Measurements from ENCODE around the gene WHRN. TPM values are rescaled to one million over a fixed set of nuclear protein-coding genes. Genes with fewer than 3 reads are reported as not detected.

The WHRN gene
- total RNA-seq, 2 experiments from 2014 or later, result 19.9 to 20.5 TPM

DNA sequence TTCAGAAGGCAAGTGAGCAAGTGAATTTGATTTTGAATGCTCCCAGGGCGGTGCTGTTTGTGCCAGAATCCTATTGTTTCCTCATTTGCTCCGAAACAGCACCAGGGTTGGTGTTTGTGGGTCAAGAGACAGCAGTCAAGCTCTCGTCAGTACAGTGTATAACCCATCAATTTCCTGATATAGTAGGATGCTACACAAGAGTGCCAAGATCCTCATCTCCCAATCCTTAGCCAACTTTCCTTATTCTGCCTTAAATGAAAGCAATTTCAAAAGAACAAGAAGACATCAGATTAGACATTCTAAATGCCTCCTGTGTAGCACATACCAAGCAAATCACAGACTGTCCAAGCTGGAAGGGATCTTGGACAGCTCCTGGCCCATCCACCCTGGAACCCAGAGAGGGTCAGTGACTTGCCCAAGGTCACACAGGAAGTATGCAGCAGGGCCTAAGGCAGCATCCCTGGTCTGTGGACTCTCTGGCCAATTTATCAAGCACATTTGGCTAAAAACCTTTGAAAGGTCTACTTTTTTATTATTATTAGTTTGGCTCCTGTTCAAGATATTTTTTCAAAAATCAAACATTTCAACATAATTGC lies 4.5 kb downstream of the WHRN start:
- DNase-seq (no peak), ATAC-seq (ENCODE audit: poor library complexity) (no peak)
- no peaks in the 10 kb centered on the region for H3K36me3 ChIP-seq (ENCODE audit: insufficient read depth, low read length)
- ChIA-PET POLR2A (no interaction called here), CTCF (interaction anchor here (2.3 kb wide), 1 partner anchor 13 kb away, joined by 7 read pairs; no protein-coding TSS in a partner anchor)
- H3K4me3 ChIP-seq (ENCODE audit: low read length), result no peak overlapping the region
- H3K27me3 Mint-ChIP-seq, result no peaks in the 10 kb centered on the region
- no peaks in the 10 kb centered on the region for H3K9me3 Mint-ChIP-seq
- peaks cover 46% of the 10 kb centered on the region for H3K4me1 Mint-ChIP-seq (ENCODE audit: low read depth)
- H3K9me3 ChIP-seq (ENCODE audit: control insufficient read depth in 1 of 2, insufficient read depth in 1 of 2, low read length in 2 of 2), result peaks cover 0 to 4% of the 10 kb centered on the region in 2 experiments
- intact Hi-C loops (cut with DNase I, micrococcal nuclease), result loop anchor here in 1 of 2 experiments (10.0 kb wide), 1 partner anchor 404 kb away; no protein-coding TSS in a partner anchor
- H3K4me3 Mint-ChIP-seq, result no peak overlapping the region
- no peaks in the 10 kb centered on the region for H3K36me3 Mint-ChIP-seq (ENCODE audit: low read depth)
- H3K27ac ChIP-seq (ENCODE audit: low read depth in 1 of 2, low read length in 2 of 2), result no peak overlapping the region
- H3K27me3 ChIP-seq (ENCODE audit: control insufficient read depth in 1 of 2, insufficient read depth in 2 of 2, low read length in 2 of 2), result no peaks in the 10 kb centered on the region
- TF ChIP-seq, protein P1, sequence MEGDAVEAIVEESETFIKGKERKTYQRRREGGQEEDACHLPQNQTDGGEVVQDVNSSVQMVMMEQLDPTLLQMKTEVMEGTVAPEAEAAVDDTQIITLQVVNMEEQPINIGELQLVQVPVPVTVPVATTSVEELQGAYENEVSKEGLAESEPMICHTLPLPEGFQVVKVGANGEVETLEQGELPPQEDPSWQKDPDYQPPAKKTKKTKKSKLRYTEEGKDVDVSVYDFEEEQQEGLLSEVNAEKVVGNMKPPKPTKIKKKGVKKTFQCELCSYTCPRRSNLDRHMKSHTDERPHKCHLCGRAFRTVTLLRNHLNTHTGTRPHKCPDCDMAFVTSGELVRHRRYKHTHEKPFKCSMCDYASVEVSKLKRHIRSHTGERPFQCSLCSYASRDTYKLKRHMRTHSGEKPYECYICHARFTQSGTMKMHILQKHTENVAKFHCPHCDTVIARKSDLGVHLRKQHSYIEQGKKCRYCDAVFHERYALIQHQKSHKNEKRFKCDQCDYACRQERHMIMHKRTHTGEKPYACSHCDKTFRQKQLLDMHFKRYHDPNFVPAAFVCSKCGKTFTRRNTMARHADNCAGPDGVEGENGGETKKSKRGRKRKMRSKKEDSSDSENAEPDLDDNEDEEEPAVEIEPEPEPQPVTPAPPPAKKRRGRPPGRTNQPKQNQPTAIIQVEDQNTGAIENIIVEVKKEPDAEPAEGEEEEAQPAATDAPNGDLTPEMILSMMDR (IDR thresholded peaks at IDR 0.05), result no peak
- H3K27ac Mint-ChIP-seq, result no peak overlapping the region
- H3K4me1 ChIP-seq (ENCODE audit: insufficient read depth, low read length), result peaks cover 38% of the 10 kb centered on the region

DNA sequence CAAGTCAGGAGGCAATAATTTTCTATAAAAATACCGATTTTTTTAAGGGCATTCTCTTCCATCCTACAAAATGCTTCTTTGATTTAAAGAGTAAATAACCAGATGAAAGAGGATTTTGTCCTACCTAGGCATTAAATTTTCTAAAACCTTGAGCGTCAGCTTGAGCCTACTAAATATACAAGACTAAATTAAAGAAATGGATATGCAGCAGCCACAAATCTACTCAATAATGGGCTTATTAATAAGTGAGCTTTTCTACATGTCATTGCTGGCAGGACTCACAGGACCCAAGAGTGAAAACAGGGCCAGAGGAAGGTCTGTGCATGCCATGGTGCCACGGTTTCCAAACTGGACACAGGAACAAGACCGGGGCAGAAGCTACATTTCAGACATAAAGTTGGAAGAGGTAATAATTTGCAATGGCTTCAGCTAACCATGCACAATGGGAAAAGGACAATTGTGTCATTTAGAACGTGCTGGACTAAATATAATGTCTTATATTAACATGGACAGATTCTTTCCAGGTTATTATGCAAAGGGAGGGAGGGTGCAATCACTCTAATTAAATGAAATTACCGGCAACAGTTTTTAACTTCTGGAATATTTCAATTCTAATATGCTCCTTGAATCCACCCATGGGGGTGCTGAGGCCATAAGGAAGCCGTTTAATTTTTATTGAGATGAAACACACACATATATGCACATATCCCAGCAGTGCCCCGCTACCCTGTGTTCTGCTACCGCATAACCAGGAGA lies 5.2 kb downstream of the WHRN start:
- intact Hi-C loops (cut with DNase I, micrococcal nuclease), result loop anchor here in 1 of 2 experiments (10.0 kb wide), 1 partner anchor 405 kb away; no protein-coding TSS in a partner anchor
- H3K4me3 ChIP-seq (ENCODE audit: low read length), result no peak overlapping the region
- H3K27ac ChIP-seq (ENCODE audit: low read depth in 1 of 2, low read length in 2 of 2), result no peak overlapping the region
- Mint-ChIP-seq H3K27me3 (no peaks in the 10 kb centered on the region), H3K4me1 (ENCODE audit: low read depth) (peaks cover 42% of the 10 kb centered on the region), H3K36me3 (ENCODE audit: low read depth) (no peaks in the 10 kb centered on the region), H3K27ac (no peak overlapping the region), H3K4me3 (no peak overlapping the region), H3K9me3 (no peaks in the 10 kb centered on the region)
- CTCF ChIA-PET, result interaction anchor here (1.4 kb wide), 1 partner anchor 154 kb away, joined by 3 read pairs; no protein-coding TSS in a partner anchor
- ATAC-seq (ENCODE audit: poor library complexity) (no peak), DNase-seq (no peak)
- peaks cover 0 to 4% of the 10 kb centered on the region in 2 experiments for H3K9me3 ChIP-seq (ENCODE audit: control insufficient read depth in 1 of 2, insufficient read depth in 1 of 2, low read length in 2 of 2)
- H3K4me1 ChIP-seq (ENCODE audit: insufficient read depth, low read length), result peaks cover 34% of the 10 kb centered on the region
- POLR2A ChIA-PET, result no interaction called here
- H3K27me3 ChIP-seq (ENCODE audit: control insufficient read depth in 1 of 2, insufficient read depth in 2 of 2, low read length in 2 of 2), result no peaks in the 10 kb centered on the region
- no peaks in the 10 kb centered on the region for H3K36me3 ChIP-seq (ENCODE audit: insufficient read depth, low read length)
- TF ChIP-seq, protein P1 (IDR thresholded peaks at IDR 0.05), result no peak

DNA sequence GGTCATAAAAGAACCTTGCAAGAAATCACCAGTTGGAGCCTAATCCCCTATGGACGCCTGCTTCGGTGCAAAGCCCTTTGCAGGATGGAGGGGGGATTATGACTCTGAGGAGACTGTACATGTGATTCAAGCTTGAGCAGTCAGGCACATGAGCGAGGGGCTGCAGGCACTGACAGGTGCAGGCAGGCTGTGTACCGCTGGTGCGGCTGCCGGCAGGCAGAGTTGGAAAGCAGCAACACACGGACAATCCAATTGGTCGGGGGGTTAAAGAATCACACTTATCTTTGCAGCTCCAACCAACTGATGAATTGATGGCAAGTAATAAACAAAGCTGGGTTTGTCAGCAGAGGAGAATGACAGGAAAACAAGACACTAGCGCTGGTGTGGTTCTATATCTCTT lies 5.7 kb downstream of the WHRN start:
- no peak for ATAC-seq (ENCODE audit: poor library complexity)
- H3K4me3 Mint-ChIP-seq, result no peak overlapping the region
- Histone ChIP-seq H3K36me3 (ENCODE audit: insufficient read depth, low read length) (no peaks in the 10 kb centered on the region), H3K4me1 (ENCODE audit: insufficient read depth, low read length) (peaks cover 29% of the 10 kb centered on the region), H3K4me3 (ENCODE audit: low read length) (no peak overlapping the region), H3K27ac (ENCODE audit: low read depth in 1 of 2, low read length in 2 of 2) (no peak overlapping the region), H3K9me3 (ENCODE audit: control insufficient read depth in 1 of 2, insufficient read depth in 1 of 2, low read length in 2 of 2) (peaks cover 0 to 4% of the 10 kb centered on the region in 2 experiments), H3K27me3 (ENCODE audit: control insufficient read depth in 1 of 2, insufficient read depth in 2 of 2, low read length in 2 of 2) (no peaks in the 10 kb centered on the region)
- POLR2A ChIA-PET, result no interaction called here
- CTCF ChIA-PET, result interaction anchor here (1.4 kb wide), 1 partner anchor 154 kb away, joined by 3 read pairs; no protein-coding TSS in a partner anchor
- H3K27ac Mint-ChIP-seq, result no peak overlapping the region
- intact Hi-C loops (cut with DNase I, micrococcal nuclease), result no loop called here
- peaks cover 45% of the 10 kb centered on the region for H3K4me1 Mint-ChIP-seq (ENCODE audit: low read depth)
- H3K9me3 Mint-ChIP-seq, result no peaks in the 10 kb centered on the region
- DNase-seq, result no peak
- H3K36me3 Mint-ChIP-seq (ENCODE audit: low read depth), result no peaks in the 10 kb centered on the region
- no peaks in the 10 kb centered on the region for H3K27me3 Mint-ChIP-seq
- TF ChIP-seq, protein P1 (IDR thresholded peaks at IDR 0.05), result no peak
